Measurements from ENCODE around the gene IL17C. TPM values are rescaled to one million over a fixed set of nuclear protein-coding genes. Genes with fewer than 3 reads are reported as not detected.

The IL17C gene
- total RNA-seq, 1 experiment from 2014 or later = 0.31 TPM

GRCh38 chr16:88613293-88613692, 25.1 kb upstream of the IL17C start:
- H3K4me2 ChIP-seq (ENCODE audit: insufficient read depth, insufficient read length, low read length) = no peak overlapping the region
- H3K79me2 ChIP-seq (ENCODE audit: insufficient read depth, low read length) = no peaks in the 10 kb centered on the region; the same call in 1 of the 2 replicates
- TF ChIP-seq CTCF (conservative IDR thresholded peaks at IDR 0.05) = 0 out of 3 replicates have a peak, but pooled peaks have one; percentile 21
- no peaks in the 10 kb centered on the region for H3K27me3 ChIP-seq (ENCODE audit: insufficient read depth, low read length)
- no peak for DNase-seq
- H3K4me1 ChIP-seq (ENCODE audit: insufficient read depth, low read length) = no peaks in the 10 kb centered on the region; the same call in 1 of the 2 replicates
- H4K20me1 ChIP-seq (ENCODE audit: control insufficient read depth, insufficient read depth, insufficient read length) = no peaks in the 10 kb centered on the region
- no peak overlapping the region for H4K91ac ChIP-seq (ENCODE audit: insufficient read length, low read depth, low read length)
- Mint-ChIP-seq H3K4me1 (peaks cover 3 to 30% of the 10 kb centered on the region in 2 experiments), H3K27ac (no peak overlapping the region; a peak in 1 of 7 replicates), H3K36me3 (ENCODE audit: insufficient read depth in 1 of 3, low read depth in 3 of 3) (peaks cover 14 to 60% (median 37%) of the 10 kb centered on the region in 3 experiments), H3K4me3 (no peak overlapping the region; a peak in 1 of 5 replicates), H3K9me3 (no peaks in the 10 kb centered on the region), H3K27me3 (ENCODE audit: low read depth) (no peaks in the 10 kb centered on the region)
- no peaks in the 10 kb centered on the region for H3K23me2 ChIP-seq (ENCODE audit: insufficient read length, low read depth, low read length, poor library complexity, severe bottlenecking)
- H3K4ac ChIP-seq (ENCODE audit: low read depth, low read length) = no peak overlapping the region
- H3K9ac ChIP-seq (ENCODE audit: extremely low read depth, insufficient read length, low read length) = no peak overlapping the region
- no peak overlapping the region for H2BK20ac ChIP-seq (ENCODE audit: low read depth, low read length, poor library complexity, severe bottlenecking)
- no peak overlapping the region for H3T11ph ChIP-seq (ENCODE audit: low read length)
- no peak overlapping the region for H3K56ac ChIP-seq (ENCODE audit: insufficient read length, low read depth, low read length)
- no peak overlapping the region for H3K14ac ChIP-seq (ENCODE audit: insufficient read depth, low read length)
- no peak overlapping the region for H2BK5ac ChIP-seq (ENCODE audit: insufficient read length, low read length)
- H3K79me1 ChIP-seq (ENCODE audit: insufficient read depth, low read depth, low read length, poor library complexity, severe bottlenecking) = no peaks in the 10 kb centered on the region
- H4K8ac ChIP-seq (replicated peaks; ENCODE audit: insufficient read length, low read depth, low read length) = no peak overlapping the region
- H3K27ac ChIP-seq (ENCODE audit: insufficient read length, low read depth, low read length) = no peak overlapping the region
- H2BK120ac ChIP-seq (ENCODE audit: low read depth, low read length, poor library complexity, severe bottlenecking) = no peak overlapping the region
- no peak overlapping the region for H2BK15ac ChIP-seq (ENCODE audit: low read depth, low read length)
- no peak overlapping the region for H2AFZ ChIP-seq (ENCODE audit: low read length)
- H2AK5ac ChIP-seq (ENCODE audit: insufficient read length, low read length) = no peak overlapping the region
- no peak overlapping the region for H2BK12ac ChIP-seq (ENCODE audit: insufficient read length, low read depth, low read length)
- H3K23ac ChIP-seq (ENCODE audit: insufficient read length, low read depth, low read length) = no peak overlapping the region
- H4K5ac ChIP-seq (ENCODE audit: insufficient read length, low read depth, low read length) = no peak overlapping the region
- no peak overlapping the region for H3K18ac ChIP-seq (ENCODE audit: insufficient read length, low read depth, low read length)
- H3K9me3 ChIP-seq (ENCODE audit: control insufficient read depth, low read depth, low read length) = no peaks in the 10 kb centered on the region
- no CpG with 5 or more reads among the region's 10 CpGs for WGBS (ENCODE audit: extremely low coverage, insufficient read length, low lambda C conversion rate)

Data from H9 (cell line).